ENCODE results near the gene BCL11B.

BCL11B gene

DNA sequence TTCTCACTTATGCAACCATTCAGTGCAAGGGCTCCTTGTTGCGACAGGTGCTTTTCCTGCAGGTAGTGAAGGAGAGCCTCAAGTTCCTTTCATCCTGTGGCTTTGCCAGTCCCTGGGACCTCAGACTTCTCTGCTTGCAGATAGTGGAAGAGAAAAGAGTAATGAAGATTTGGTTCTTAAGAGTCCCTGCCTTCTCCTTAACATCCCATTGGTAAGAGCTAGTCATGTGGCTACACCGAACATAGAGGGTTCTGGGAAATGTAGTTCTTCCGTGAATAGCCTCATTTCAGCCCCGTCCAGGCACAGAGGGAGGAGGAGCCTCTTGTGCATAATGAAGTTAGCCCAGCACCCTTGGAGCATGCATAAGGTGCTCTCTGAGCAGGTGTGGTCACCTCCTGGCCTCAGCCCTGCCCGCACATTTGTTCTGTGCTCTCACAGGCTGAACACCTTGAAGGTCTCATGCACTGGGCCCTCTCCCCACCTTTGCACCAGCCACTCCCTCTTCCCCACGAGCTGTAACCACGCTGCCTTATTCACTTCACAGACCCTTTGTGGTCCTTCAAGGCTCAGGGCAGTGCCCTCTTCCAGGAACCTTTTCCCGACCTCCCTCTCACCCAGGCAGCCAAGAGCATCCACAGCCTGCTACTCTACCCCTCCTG lies 134.0 kb downstream of the BCL11B start:
- no peak overlapping the region for H3K27ac ChIP-seq (ENCODE audit: low read depth, low read length, severe bottlenecking)
- no peak overlapping the region for H3K4me3 ChIP-seq (ENCODE audit: extremely low read depth, insufficient read depth, low read length, poor library complexity, severe bottlenecking)
- no peaks in the 10 kb centered on the region for H3K9me3 ChIP-seq (ENCODE audit: control insufficient read depth, low read length)
- WGBS, 2 experiments (ENCODE audit: insufficient coverage in 2 of 2), result 72 to 84% methylated on average over 5 to 6 of the region's 8 CpGs
- H3K4me1 ChIP-seq (ENCODE audit: control insufficient read depth, insufficient read depth, low read length, poor library complexity, severe bottlenecking), result peaks cover 3% of the 10 kb centered on the region
- no peaks in the 10 kb centered on the region for H3K36me3 ChIP-seq (ENCODE audit: control insufficient read depth, insufficient read depth, low read length)

DNA sequence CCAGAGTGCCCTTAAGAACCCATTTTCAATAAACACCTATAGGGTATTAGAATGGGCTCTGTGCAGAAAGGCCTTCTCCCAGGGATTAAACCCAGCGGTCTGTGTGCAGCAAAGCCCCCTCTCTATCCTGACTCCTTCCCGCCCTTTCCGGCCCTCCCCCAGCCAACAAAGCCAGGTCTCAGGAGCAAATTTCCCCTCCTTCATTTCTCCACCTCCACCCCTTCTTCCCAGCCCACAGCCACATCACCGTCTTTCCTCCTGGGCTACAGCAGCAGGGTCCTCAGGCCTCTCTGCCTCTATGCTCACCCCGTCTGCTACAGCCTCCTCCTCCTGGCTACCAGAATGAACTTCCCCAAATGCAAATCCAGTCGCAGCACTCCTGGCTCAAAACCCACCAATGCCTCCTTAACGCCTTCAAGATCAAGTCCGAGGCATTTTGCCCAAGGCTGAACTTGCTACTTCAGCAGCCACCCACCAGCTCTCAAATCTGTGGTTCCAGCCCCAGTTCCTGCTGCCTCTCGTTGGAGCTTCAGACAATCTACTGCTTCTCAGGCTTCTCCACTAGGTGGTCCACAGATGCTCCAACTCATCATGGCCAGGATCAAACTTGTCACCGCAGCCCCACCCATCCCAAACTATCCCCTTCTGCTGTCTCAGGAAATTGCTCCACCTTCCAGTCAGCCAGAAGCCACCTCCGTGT lies 134.8 kb downstream of the BCL11B start:
- peaks cover 7% of the 10 kb centered on the region for H3K4me1 ChIP-seq (ENCODE audit: control insufficient read depth, insufficient read depth, low read length, poor library complexity, severe bottlenecking)
- no peaks in the 10 kb centered on the region for H3K9me3 ChIP-seq (ENCODE audit: control insufficient read depth, low read length)
- H3K4me3 ChIP-seq (ENCODE audit: extremely low read depth, insufficient read depth, low read length, poor library complexity, severe bottlenecking), result no peak overlapping the region
- WGBS, 2 experiments (ENCODE audit: insufficient coverage in 2 of 2), result 88 to 89% methylated on average over 8 to 11 of the region's 11 CpGs
- H3K27ac ChIP-seq (ENCODE audit: low read depth, low read length, severe bottlenecking), result no peak overlapping the region
- no peaks in the 10 kb centered on the region for H3K36me3 ChIP-seq (ENCODE audit: control insufficient read depth, insufficient read depth, low read length)

DNA sequence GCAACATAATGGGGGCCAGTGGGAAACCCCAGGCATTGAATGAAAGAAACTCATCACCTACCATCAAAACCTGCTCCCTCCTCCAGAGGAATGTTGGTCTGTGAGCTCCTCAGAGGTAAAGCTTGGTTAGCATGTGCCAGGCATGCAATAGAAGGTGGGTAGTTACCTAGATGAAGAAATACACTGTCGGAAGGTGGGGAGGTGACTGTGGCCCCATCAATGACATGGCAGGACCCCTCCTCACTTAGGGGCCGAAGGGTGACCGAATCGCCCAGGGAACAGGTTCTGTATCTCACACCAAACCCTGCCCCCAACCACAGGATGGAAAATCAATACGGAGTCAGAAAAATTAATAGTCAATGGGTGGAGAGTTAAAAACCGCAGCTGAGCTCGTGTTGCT lies 135.6 kb downstream of the BCL11B start:
- no peaks in the 10 kb centered on the region for H3K9me3 ChIP-seq (ENCODE audit: control insufficient read depth, low read length)
- no peak overlapping the region for H3K4me3 ChIP-seq (ENCODE audit: extremely low read depth, insufficient read depth, low read length, poor library complexity, severe bottlenecking)
- no peaks in the 10 kb centered on the region for H3K36me3 ChIP-seq (ENCODE audit: control insufficient read depth, insufficient read depth, low read length)
- no peak overlapping the region for H3K27ac ChIP-seq (ENCODE audit: low read depth, low read length, severe bottlenecking)
- peaks cover 7% of the 10 kb centered on the region for H3K4me1 ChIP-seq (ENCODE audit: control insufficient read depth, insufficient read depth, low read length, poor library complexity, severe bottlenecking)
- WGBS, 2 experiments (ENCODE audit: insufficient coverage in 2 of 2), result 89 to 97% methylated on average over 2 to 5 of the region's 7 CpGs

DNA sequence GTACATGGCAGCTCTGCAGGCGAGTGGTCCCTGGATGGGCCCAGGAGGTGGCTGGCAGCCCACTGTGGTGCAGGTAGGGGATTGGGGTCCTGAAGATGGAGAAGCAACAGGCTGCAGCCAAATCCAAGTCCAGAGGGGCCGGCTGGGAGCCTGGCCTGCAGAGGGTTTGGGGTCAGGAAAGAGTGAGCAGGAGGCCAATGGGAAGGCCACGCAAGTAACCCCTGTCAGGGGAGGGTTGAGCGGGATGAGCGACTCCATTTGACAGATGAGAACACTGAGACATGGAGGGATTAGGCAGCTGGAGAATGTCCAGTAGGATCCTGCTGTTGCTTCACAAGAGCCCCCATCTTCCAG lies 136.0 kb downstream of the BCL11B start:
- 92 to 93% methylated on average over 3 of the region's 5 CpGs for WGBS, 2 experiments (ENCODE audit: insufficient coverage in 2 of 2)
- Histone ChIP-seq H3K27ac (ENCODE audit: low read depth, low read length, severe bottlenecking) (no peak overlapping the region), H3K36me3 (ENCODE audit: control insufficient read depth, insufficient read depth, low read length) (no peaks in the 10 kb centered on the region), H3K4me3 (ENCODE audit: extremely low read depth, insufficient read depth, low read length, poor library complexity, severe bottlenecking) (no peak overlapping the region), H3K9me3 (ENCODE audit: control insufficient read depth, low read length) (no peaks in the 10 kb centered on the region), H3K4me1 (ENCODE audit: control insufficient read depth, insufficient read depth, low read length, poor library complexity, severe bottlenecking) (peaks cover 7% of the 10 kb centered on the region)

DNA sequence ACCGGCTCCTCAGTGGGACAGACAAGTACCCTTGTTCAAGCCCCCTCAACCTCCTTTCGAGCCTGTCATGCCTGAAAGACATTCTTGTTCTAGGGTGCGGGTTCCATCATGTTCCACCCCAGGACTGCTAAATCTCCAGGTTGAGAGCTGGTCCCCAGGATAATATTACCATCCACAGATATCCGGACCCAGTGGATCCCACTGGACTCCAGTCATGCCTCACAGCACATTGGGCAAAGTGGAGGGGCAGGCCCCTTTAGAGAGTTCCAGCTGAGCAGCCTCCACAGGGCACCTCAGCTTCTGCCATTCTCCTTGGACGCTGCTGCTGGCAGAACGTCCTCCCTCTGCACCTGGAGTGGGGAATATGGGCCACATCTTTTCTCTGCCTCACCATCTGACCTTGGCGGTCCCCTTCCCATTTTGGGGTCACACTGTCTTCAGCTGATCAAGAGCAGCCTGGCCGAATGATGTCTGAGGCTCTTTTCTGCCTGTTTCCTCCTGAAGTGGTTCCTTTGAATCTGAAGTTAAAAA lies 137.4 kb downstream of the BCL11B start:
- 88 to 97% methylated on average over 6 to 8 of the region's 8 CpGs for WGBS, 2 experiments (ENCODE audit: insufficient coverage in 2 of 2)
- no peak overlapping the region for H3K4me3 ChIP-seq (ENCODE audit: extremely low read depth, insufficient read depth, low read length, poor library complexity, severe bottlenecking)
- no peak overlapping the region for H3K27ac ChIP-seq (ENCODE audit: low read depth, low read length, severe bottlenecking)
- H3K4me1 ChIP-seq (ENCODE audit: control insufficient read depth, insufficient read depth, low read length, poor library complexity, severe bottlenecking), result peaks cover 7% of the 10 kb centered on the region
- H3K9me3 ChIP-seq (ENCODE audit: control insufficient read depth, low read length), result no peaks in the 10 kb centered on the region
- H3K36me3 ChIP-seq (ENCODE audit: control insufficient read depth, insufficient read depth, low read length), result no peaks in the 10 kb centered on the region

DNA sequence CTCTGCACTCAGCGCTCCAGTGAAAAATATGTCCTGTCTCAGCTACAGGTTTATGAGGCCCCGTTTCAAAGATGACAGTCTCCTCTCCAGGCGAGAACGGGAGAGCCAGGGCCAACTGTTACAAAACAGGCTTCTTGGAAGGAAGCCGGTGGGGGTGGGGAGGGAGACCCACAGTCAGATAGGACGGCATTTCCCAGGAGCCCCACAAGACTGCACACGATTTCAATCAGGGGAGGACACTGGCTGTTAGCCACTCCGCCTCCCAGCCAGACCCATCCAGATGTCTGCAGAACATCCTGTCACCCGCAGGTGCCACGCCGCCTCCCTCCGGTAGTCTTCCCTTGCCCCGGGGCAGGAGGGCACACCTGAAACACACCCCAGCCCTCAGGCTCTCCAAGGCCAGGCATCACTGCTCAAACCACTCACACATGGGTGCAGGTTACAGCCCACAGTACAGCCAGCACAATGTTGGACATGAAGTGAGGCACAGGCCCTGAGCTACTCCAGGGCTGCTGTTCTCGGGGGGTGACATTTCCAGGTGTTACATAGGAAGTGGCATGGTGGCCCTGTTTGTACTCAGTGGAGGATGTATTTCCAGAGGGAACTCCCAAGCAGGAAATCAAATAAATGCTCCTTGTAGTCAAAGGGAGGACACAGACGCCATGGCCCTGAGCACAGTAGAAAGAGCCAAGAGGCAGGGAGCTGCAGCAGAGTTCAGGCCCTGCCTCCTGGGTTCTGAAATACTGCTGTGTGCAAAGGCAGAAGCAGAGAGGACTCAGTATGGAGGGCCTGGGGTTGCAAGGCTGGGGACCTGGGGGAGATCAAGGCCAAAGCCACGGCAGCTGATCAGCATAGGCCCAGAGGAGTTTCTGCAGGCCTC lies 138.1 kb downstream of the BCL11B start:
- Histone ChIP-seq H3K4me3 (ENCODE audit: extremely low read depth, insufficient read depth, low read length, poor library complexity, severe bottlenecking) (no peak overlapping the region), H3K36me3 (ENCODE audit: control insufficient read depth, insufficient read depth, low read length) (no peaks in the 10 kb centered on the region), H3K4me1 (ENCODE audit: control insufficient read depth, insufficient read depth, low read length, poor library complexity, severe bottlenecking) (peaks cover 7% of the 10 kb centered on the region), H3K27ac (ENCODE audit: low read depth, low read length, severe bottlenecking) (no peak overlapping the region), H3K9me3 (ENCODE audit: control insufficient read depth, low read length) (no peaks in the 10 kb centered on the region)
- WGBS, 2 experiments (ENCODE audit: insufficient coverage in 2 of 2), result 87 to 88% methylated on average over 14 to 15 of the region's 16 CpGs

DNA sequence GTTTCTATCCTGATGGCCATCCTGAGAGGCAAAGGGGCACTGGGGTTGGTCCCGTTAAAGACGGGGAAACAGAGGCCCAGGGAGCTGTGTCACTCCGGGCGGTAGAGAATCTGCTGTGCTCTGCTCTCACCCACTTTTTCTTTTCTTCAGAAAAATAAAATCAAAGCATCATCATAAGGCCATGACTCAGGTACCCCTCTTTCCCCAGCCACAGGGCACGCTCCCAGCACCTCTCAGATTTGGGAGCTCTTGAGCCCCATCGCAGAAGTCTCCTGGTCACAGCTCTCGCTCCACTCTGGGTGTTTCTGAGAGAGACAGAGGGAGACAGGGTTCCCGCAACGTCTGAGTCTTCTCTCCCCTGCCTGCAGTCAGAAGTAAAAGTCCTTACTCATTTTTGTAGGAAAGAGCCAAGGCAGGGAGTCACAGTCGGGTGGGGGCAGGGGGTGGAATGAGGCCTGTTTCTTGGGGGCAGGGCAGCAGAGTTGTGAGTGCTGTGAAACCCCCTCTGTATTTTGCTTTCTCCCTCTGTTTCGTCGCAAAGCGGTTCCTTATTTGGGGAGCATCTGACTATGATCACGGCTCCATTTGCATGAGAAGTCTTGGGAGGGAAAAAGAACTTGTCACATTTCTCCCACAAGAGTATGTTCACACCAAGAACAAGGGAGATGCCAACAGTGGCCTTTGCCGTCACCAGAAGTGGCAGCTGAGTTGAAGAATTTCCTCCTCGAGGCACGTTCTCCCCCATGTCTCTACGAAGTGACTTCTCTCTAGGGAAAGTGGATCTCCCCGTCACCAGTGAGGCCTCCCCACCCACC lies 139.0 kb downstream of the BCL11B start:
- Histone ChIP-seq H3K4me1 (ENCODE audit: control insufficient read depth, insufficient read depth, low read length, poor library complexity, severe bottlenecking) (peaks cover 7% of the 10 kb centered on the region), H3K27ac (ENCODE audit: low read depth, low read length, severe bottlenecking) (no peak overlapping the region), H3K9me3 (ENCODE audit: control insufficient read depth, low read length) (no peaks in the 10 kb centered on the region), H3K4me3 (ENCODE audit: extremely low read depth, insufficient read depth, low read length, poor library complexity, severe bottlenecking) (no peak overlapping the region), H3K36me3 (ENCODE audit: control insufficient read depth, insufficient read depth, low read length) (no peaks in the 10 kb centered on the region)
- WGBS, 2 experiments (ENCODE audit: insufficient coverage in 2 of 2), result 67 to 80% methylated on average over 12 to 14 of the region's 19 CpGs

DNA sequence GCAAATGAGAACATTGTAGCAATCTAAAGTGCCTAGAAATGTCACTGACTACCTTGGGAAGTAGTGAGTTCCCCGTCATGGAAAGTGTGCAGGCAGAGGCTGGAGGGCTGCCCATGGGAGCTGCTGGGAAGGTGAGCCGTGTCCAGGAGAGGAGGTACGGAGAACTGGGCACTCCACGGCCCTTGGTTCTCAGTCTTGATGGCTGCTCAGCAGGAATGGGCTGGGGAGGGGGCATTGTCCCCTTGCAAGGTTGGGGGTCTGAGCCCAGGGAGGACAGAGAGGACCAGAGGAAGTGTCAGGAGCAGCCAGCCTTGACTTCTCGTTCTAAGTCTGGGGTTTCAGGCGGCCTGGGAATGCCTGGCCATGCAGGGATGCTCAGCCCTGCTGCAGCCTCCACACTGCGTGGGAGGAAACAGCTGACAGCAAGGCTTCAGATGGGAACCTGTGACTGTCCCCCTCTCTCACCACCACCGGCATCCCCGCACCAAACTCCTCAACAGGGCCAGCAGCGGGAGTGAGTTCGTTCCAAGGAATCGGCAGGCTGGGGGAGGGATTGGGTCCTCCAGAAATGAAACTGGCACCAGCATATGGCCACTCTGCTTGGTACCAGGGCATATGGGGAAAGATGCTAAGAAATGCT lies 140.2 kb downstream of the BCL11B start:
- H3K36me3 ChIP-seq (ENCODE audit: control insufficient read depth, insufficient read depth, low read length), result no peaks in the 10 kb centered on the region
- 89 to 95% methylated on average over 8 to 9 of the region's 12 CpGs for WGBS, 2 experiments (ENCODE audit: insufficient coverage in 2 of 2)
- no peak overlapping the region for H3K27ac ChIP-seq (ENCODE audit: low read depth, low read length, severe bottlenecking)
- H3K4me3 ChIP-seq (ENCODE audit: extremely low read depth, insufficient read depth, low read length, poor library complexity, severe bottlenecking), result no peak overlapping the region
- no peaks in the 10 kb centered on the region for H3K9me3 ChIP-seq (ENCODE audit: control insufficient read depth, low read length)
- H3K4me1 ChIP-seq (ENCODE audit: control insufficient read depth, insufficient read depth, low read length, poor library complexity, severe bottlenecking), result peaks cover 7% of the 10 kb centered on the region

DNA sequence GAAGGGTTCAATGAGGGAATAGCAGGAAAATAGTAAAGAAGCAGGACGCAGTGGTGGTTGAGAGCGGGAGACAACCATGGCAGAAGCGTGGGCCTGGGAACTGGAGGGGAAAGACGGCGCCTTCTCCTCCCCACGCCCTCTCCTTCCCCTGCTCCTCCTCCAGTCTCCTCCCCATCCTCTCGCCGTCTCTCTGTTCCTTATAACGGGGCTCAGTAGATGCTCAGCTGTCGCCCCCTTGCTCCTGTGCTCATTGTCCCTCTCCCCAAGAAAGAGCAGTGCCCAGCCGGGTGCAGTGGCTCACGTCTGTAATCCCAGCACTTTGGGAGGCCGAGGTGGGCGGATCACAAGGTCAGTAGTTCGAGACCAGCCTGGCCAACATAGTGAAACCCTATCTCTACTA lies 142.0 kb downstream of the BCL11B start:
- Histone ChIP-seq H3K4me3 (ENCODE audit: extremely low read depth, insufficient read depth, low read length, poor library complexity, severe bottlenecking) (no peak overlapping the region), H3K27ac (ENCODE audit: low read depth, low read length, severe bottlenecking) (no peak overlapping the region), H3K9me3 (ENCODE audit: control insufficient read depth, low read length) (no peaks in the 10 kb centered on the region), H3K36me3 (ENCODE audit: control insufficient read depth, insufficient read depth, low read length) (no peaks in the 10 kb centered on the region), H3K4me1 (ENCODE audit: control insufficient read depth, insufficient read depth, low read length, poor library complexity, severe bottlenecking) (peaks cover 7% of the 10 kb centered on the region)
- 86 to 93% methylated on average over 5 to 11 of the region's 15 CpGs for WGBS, 2 experiments (ENCODE audit: insufficient coverage in 2 of 2)
